Kidney epithelial cell (primary cell): ENCODE measurements around the gene SNAI1. TPM values are rescaled to one million over a fixed set of nuclear protein-coding genes. Genes with fewer than 3 reads are reported as not detected.

ENCODE experiments used
- DNase-seq: peaks from one replicate; pipeline ENCODE4 v3.0.0-alpha.2; 2010; ENCODE audit warnings: low read depth
- H3K27me3 ChIP-seq: 2 replicates; pipeline ENCODE4 v1.6.0; 2011; ENCODE audit warnings: low read length; ENCODE audit not compliant: control insufficient read depth, insufficient read depth
- H3K36me3 ChIP-seq: 2 replicates; pipeline ENCODE4 v1.5.1; 2011; ENCODE audit warnings: low read length; ENCODE audit not compliant: control insufficient read depth, insufficient read depth
- H3K4me3 ChIP-seq: 2 replicates; pipeline ENCODE4 v1.5.1; 2011; ENCODE audit warnings: low read depth, mild to moderate bottlenecking, control low read depth, low read length
- total RNA-seq: library from RNA; depleted of rRNA; stranded (reverse); fragments of >200 nt; gene quantifications from 2 replicates; pipeline ENCODE4 v1.2.3, GENCODE V29; 2015
- TF ChIP-seq, protein P1 (sequence below): IDR thresholded peaks from 2 replicates; pipeline ENCODE4 v1.5.1; 2011; ENCODE audit warnings: mild to moderate bottlenecking, moderate library complexity, low read length, control low read depth, inconsistent platforms; ENCODE audit not compliant: insufficient read depth, poor library complexity, severe bottlenecking

The SNAI1 gene
- total RNA-seq, 1 donor from 2014 or later = not detected

DNA sequence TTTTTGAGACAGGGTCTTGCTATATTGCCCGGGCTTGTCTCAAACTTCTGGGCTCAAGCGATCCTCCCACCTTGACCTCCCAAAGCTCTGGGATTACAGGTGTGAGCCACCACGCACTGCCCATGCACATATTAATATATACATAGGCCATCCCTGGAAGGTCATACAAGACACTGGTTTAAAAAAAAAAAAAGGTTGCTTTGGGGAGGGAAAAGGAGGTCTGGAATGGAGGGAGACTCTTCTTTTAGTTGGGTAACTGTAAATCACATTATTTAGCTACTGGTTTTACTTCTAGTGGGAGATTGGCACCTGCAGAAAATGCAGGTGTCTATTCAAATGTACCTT lies 4.1 kb upstream of the SNAI1 start:
- peaks cover 11% of the 10 kb centered on the region for H3K27me3 ChIP-seq
- TF ChIP-seq, protein P1, sequence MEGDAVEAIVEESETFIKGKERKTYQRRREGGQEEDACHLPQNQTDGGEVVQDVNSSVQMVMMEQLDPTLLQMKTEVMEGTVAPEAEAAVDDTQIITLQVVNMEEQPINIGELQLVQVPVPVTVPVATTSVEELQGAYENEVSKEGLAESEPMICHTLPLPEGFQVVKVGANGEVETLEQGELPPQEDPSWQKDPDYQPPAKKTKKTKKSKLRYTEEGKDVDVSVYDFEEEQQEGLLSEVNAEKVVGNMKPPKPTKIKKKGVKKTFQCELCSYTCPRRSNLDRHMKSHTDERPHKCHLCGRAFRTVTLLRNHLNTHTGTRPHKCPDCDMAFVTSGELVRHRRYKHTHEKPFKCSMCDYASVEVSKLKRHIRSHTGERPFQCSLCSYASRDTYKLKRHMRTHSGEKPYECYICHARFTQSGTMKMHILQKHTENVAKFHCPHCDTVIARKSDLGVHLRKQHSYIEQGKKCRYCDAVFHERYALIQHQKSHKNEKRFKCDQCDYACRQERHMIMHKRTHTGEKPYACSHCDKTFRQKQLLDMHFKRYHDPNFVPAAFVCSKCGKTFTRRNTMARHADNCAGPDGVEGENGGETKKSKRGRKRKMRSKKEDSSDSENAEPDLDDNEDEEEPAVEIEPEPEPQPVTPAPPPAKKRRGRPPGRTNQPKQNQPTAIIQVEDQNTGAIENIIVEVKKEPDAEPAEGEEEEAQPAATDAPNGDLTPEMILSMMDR = no peak
- H3K36me3 ChIP-seq = no peaks in the 10 kb centered on the region
- no peak for DNase-seq
- no peak overlapping the region for H3K4me3 ChIP-seq

- peaks cover 11% of the 10 kb centered on the region for H3K27me3 ChIP-seq
- H3K4me3 ChIP-seq = peak overlapping the region; percentile 22
- TF ChIP-seq, protein P1 = peak; percentile 88
- no peak for DNase-seq
- no peaks in the 10 kb centered on the region for H3K36me3 ChIP-seq
These were observed 3.5 kb upstream of the SNAI1 start for GRCh38 chr20:49979030-49979832.

- Histone ChIP-seq H3K36me3 (no peaks in the 10 kb centered on the region), H3K4me3 (no peak overlapping the region), H3K27me3 (peaks cover 11% of the 10 kb centered on the region)
- DNase-seq = no peak
- TF ChIP-seq, protein P1 = no peak
These were observed 2.4 kb upstream of the SNAI1 start for GRCh38 chr20:49980140-49981008.

DNA sequence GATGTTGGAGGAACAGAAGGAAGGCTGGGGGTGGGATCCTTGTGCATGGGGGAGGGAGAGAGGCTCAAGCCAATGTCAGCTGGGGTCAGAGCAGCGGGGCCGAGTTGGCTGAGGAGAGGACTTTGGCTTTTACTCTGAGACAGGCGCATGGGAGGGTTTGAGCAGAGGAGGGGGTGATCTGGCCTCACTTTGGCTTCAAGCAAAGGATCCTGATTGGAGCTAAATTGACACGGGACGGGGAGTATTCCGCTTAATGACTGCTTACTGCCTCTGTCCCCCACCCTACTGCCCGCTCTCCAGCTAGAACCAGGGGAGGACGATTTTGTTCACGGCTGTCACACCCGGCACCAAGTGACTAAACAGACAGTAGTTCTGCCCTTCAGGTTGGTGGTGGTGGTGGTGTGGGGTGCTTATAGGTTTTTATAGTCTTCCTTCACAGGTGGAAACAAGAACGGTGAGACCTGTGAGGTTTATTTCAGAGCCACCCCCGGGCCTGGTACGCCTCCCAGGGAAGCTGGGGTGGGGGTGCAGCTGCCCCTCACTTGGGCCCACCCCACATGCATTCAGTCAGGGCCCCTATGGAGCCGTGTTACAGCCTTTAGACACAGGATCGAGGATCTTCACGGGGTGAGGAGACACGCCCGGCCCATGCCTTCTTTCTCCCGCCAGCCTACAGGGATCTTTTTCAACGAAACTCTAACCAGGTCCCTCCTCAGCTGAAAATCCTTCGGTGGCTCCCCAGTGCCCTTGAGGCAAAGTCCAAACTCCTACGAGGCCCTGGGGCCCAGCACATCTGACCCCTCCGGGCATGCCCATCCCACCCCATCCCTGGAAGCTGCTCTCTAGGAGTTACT lies 1.3 kb upstream of the SNAI1 start:
- DNase-seq = no peak

DNA sequence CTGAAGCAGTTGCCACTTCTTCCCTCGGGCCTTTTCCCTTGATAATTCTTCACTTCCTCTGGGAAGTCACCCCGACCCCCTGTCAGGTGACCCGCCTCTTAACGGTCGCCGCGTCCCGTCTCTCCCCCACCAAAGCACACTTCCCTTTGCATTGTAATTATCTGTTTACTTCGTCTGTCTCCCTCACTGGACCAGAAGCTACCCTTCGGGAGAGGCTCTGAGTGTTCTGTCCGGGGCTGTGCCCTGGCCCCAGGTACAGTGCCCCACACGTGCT lies 771 bp upstream of the SNAI1 start:
- Histone ChIP-seq H3K36me3 (no peaks in the 10 kb centered on the region), H3K27me3 (peaks cover 11% of the 10 kb centered on the region), H3K4me3 (no peak overlapping the region)
- TF ChIP-seq, protein P1 = no peak
- DNase-seq = no peak

More for the DNA sequence above, 1.3 kb upstream of the SNAI1 start:
- Histone ChIP-seq H3K27me3 (peaks cover 11% of the 10 kb centered on the region), H3K4me3 (no peak overlapping the region), H3K36me3 (no peaks in the 10 kb centered on the region)
- TF ChIP-seq, protein P1 = no peak
